Right atrium auricular region (tissue), 2 donors: Measurements from ENCODE around the gene FAM222A. TPM values are rescaled to one million over a fixed set of nuclear protein-coding genes. Genes with fewer than 3 reads are reported as not detected.

Source experiments
- DNase-seq: peaks from one replicate; pipeline ENCODE4 v3.0.0-alpha.2; 2019; ENCODE audit warnings: low spot score
- H3K27ac ChIP-seq, 2 donors: fragments of 200-600 bp; sonication (generic); 1 replicate in 1 of 2; 2 replicates in 1 of 2; pipeline ENCODE4 v1.5.1; 2016 to 2019
- H3K27me3 ChIP-seq, 2 donors: fragments of 200-600 bp; sonication (generic); one replicate each; pipeline versions ENCODE4 v1.5.1 to v1.6.0; 2017 to 2019
- H3K36me3 ChIP-seq: fragments of 200-600 bp; sonication (generic); one replicate; pipeline ENCODE4 v1.5.1; 2016
- H3K4me1 ChIP-seq, 2 donors: fragments of 200-600 bp; sonication (generic); one replicate each; pipeline versions ENCODE4 v1.5.1 to v1.6.0; 2017 to 2019
- H3K4me3 ChIP-seq, 2 donors: fragments of 200-600 bp; sonication (generic); 1 replicate in 1 of 2; 2 replicates in 1 of 2; pipeline ENCODE4 v1.5.1; 2017 to 2019; ENCODE audit warnings: mild to moderate bottlenecking in 1 of 2, moderate library complexity in 1 of 2
- H3K9me3 ChIP-seq, 2 donors: fragments of 200-600 bp; sonication (generic); one replicate each; pipeline ENCODE4 v1.5.1; 2019
- total RNA-seq, 2 donors: library from RNA; depleted of rRNA; stranded (reverse); fragments of >200 nt; gene quantifications; one replicate each; pipeline ENCODE4 v1.1.0, GENCODE V29; 2016
- TF ChIP-seq, protein P1 (sequence below), 2 donors: fragments of 200-600 bp; sonication (generic); IDR thresholded peaks; one replicate each; pipeline ENCODE4 v1.5.1; 2019; ENCODE audit warnings: antibody characterized with exemption in 2 of 2

FAM222A gene
- total RNA-seq, 2 donors from 2014 or later = 23.6 to 32.4 TPM

- Histone ChIP-seq H3K27me3 (no peaks in the 10 kb centered on the region), H3K9me3 (peaks cover 0 to 8% of the 10 kb centered on the region in 2 donors), H3K4me1 (peaks cover 0 to 12% of the 10 kb centered on the region in 2 donors), H3K4me3 (no peak overlapping the region), H3K36me3 (no peaks in the 10 kb centered on the region), H3K27ac (no peak overlapping the region)
- no peak for DNase-seq
- TF ChIP-seq, protein P1, sequence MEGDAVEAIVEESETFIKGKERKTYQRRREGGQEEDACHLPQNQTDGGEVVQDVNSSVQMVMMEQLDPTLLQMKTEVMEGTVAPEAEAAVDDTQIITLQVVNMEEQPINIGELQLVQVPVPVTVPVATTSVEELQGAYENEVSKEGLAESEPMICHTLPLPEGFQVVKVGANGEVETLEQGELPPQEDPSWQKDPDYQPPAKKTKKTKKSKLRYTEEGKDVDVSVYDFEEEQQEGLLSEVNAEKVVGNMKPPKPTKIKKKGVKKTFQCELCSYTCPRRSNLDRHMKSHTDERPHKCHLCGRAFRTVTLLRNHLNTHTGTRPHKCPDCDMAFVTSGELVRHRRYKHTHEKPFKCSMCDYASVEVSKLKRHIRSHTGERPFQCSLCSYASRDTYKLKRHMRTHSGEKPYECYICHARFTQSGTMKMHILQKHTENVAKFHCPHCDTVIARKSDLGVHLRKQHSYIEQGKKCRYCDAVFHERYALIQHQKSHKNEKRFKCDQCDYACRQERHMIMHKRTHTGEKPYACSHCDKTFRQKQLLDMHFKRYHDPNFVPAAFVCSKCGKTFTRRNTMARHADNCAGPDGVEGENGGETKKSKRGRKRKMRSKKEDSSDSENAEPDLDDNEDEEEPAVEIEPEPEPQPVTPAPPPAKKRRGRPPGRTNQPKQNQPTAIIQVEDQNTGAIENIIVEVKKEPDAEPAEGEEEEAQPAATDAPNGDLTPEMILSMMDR (IDR thresholded peaks at IDR 0.05) = no peak
Measured at GRCh38 chr12:109778684-109779083, 65.1 kb downstream of the FAM222A start.

DNA sequence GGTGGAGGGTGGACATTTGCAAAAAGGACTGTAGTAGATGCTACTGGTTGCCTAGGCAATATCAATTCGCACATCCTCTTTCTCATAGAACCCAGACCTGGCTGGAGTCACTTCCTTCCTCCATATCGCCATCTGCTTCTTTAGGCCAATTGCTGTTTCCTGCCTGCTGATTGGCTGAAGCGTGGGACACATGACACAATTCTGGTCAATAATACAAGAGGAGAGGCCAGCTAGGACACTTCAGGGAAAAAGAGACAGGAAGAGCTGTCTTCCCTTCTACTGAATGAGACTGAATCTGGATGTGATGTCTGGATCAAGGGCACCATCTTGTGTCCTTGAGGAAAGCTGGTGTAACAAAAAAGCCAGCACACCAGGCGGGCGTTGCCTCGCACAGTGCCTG, 65.8 kb downstream of the FAM222A start:
- H3K4me1 ChIP-seq = peaks cover 0 to 10% of the 10 kb centered on the region in 2 donors
- H3K36me3 ChIP-seq = no peaks in the 10 kb centered on the region
- TF ChIP-seq, protein P1 (IDR thresholded peaks at IDR 0.05) = no peak
- H3K27me3 ChIP-seq = no peaks in the 10 kb centered on the region
- no peak for DNase-seq
- peaks cover 0 to 8% of the 10 kb centered on the region in 2 donors for H3K9me3 ChIP-seq
- no peak overlapping the region for H3K27ac ChIP-seq
- H3K4me3 ChIP-seq = no peak overlapping the region

GRCh38 chr12:109781668-109782325, 68.2 kb downstream of the FAM222A start:
- Histone ChIP-seq H3K27ac (no peak overlapping the region), H3K27me3 (no peaks in the 10 kb centered on the region), H3K4me1 (peaks cover 0 to 2% of the 10 kb centered on the region in 2 donors), H3K4me3 (no peak overlapping the region), H3K36me3 (no peaks in the 10 kb centered on the region), H3K9me3 (peaks cover 0 to 8% of the 10 kb centered on the region in 2 donors)
- TF ChIP-seq, protein P1 (IDR thresholded peaks at IDR 0.05) = no peak
- no peak for DNase-seq

DNA sequence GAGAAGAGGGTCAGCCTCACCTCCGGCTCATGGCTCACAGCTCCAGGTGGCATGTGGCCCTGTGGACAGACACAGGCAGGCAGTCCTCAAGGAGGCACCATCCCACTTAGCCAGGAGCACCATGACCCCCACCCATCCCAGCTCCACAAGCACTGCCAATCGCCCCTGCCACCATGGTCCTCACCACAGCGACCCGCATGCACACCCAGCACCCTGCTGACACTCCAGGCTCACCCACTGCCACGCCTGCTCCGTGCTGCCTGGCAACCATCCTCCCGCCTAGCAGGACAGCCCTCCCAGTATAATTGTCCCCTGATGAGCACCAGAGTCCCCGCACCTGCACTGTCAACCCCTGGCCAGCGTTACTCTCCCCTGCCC, 68.7 kb downstream of the FAM222A start:
- H3K9me3 ChIP-seq = peaks cover 0 to 8% of the 10 kb centered on the region in 2 donors
- no peak for DNase-seq
- H3K4me3 ChIP-seq = no peak overlapping the region

GRCh38 chr12:109783135-109783964, 69.7 kb downstream of the FAM222A start:
- Histone ChIP-seq H3K4me1 (no peaks in the 10 kb centered on the region), H3K27me3 (no peaks in the 10 kb centered on the region), H3K36me3 (no peaks in the 10 kb centered on the region), H3K9me3 (peaks cover 0 to 8% of the 10 kb centered on the region in 2 donors), H3K4me3 (no peak overlapping the region), H3K27ac (no peak overlapping the region)
- TF ChIP-seq, protein P1 (IDR thresholded peaks at IDR 0.05) = no peak
- DNase-seq = no peak

More for the DNA sequence above, 68.7 kb downstream of the FAM222A start:
- H3K27ac ChIP-seq = no peak overlapping the region
- TF ChIP-seq, protein P1 (IDR thresholded peaks at IDR 0.05) = no peak
- no peaks in the 10 kb centered on the region for H3K36me3 ChIP-seq
- H3K4me1 ChIP-seq = no peaks in the 10 kb centered on the region
- H3K27me3 ChIP-seq = no peaks in the 10 kb centered on the region
